Gastroesophageal sphincter (tissue), 3 donors: ENCODE measurements around the gene MAGI3.

Source experiments
- CTCF ChIP-seq, 4 experiments: fragments of 200-600 bp in 2 of 4; fragments of 450-650 bp in 2 of 4; sonication (generic) in 1 of 4; IDR thresholded peaks; one replicate each; pipeline ENCODE4 v1.5.1; 2017 to 2019; ENCODE audit warnings: antibody characterized with exemption in 4 of 4, mild to moderate bottlenecking in 2 of 4, moderate library complexity in 2 of 4
- EP300 ChIP-seq: sonication (generic); formaldehyde crosslinking; IDR thresholded peaks from one replicate; pipeline ENCODE4 v1.6.1; 2017; ENCODE audit warnings: antibody characterized with exemption, mild to moderate bottlenecking
- POLR2A ChIP-seq, 2 donors: fragments of 450-650 bp; IDR thresholded peaks; one replicate each; pipeline ENCODE4 v1.6.1; 2017; ENCODE audit warnings: antibody characterized with exemption in 2 of 2, mild to moderate bottlenecking in 2 of 2, moderate library complexity in 1 of 2
- POLR2AphosphoS5 ChIP-seq: sonication (generic); formaldehyde crosslinking; IDR thresholded peaks from one replicate; pipeline ENCODE4 v1.6.1; 2017; ENCODE audit warnings: antibody characterized with exemption

DNA sequence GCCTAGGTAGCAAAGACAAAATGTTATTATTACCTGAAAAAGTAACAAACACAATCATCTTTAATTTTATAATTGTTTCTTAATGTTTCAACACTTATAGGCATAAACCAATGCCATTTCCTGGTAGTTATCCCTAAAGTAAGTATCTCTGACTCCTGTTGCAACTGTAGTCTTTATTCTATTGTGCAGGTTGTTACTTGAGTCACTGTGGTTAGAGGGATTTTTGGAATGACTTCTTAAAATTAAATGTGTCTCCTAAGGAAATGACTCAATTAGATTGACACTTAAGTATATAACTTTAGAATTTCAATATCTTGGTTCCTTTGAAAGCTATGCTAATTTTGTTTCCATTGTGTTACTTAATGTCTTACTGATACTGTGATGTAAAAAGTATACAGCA is 225.1 kb downstream of the MAGI3 start:
- TF ChIP-seq POLR2AphosphoS5, result no peak
- TF ChIP-seq CTCF (IDR thresholded peaks at IDR 0.05), result no peak
- TF ChIP-seq POLR2A (IDR thresholded peaks at IDR 0.05), result no peak
- TF ChIP-seq EP300, result no peak
